Jurkat, Clone E6-1 (cell line): ENCODE measurements around the gene MPZL1. TPM values are rescaled to one million over a fixed set of nuclear protein-coding genes. Genes with fewer than 3 reads are reported as not detected.

Experiments used
- DNase-seq: peaks from one replicate; pipeline ENCODE4 v3.0.0-alpha.2; 2011; ENCODE audit warnings: low read depth, low spot score
- H3K4me3 ChIP-seq: 2 replicates; pipeline ENCODE4 v1.5.1; 2011; ENCODE audit warnings: mild to moderate bottlenecking, low read length, control low read depth, moderate library complexity
- polyA plus RNA-seq: library from polyadenylated mRNA; unstranded; fragments of >200 nt; gene quantifications from one replicate; pipeline ENCODE4 v1.2.1, GENCODE V29; 2012; ENCODE audit warnings: missing spikeins; ENCODE audit not compliant: insufficient read length, insufficient read depth

Gene MPZL1
- 43.0 TPM for polyA plus RNA-seq

- peak; percentile 91 for DNase-seq
- H3K4me3 ChIP-seq: peak within 1 kb of the TSS; percentile 78
Observed at GRCh38 chr1:167721617-167722151, at the start of gene MPZL1. MPZL1 (plus strand) TSS chr1:167721982; CDS start chr1:167722152, 170 bp downstream.

DNA sequence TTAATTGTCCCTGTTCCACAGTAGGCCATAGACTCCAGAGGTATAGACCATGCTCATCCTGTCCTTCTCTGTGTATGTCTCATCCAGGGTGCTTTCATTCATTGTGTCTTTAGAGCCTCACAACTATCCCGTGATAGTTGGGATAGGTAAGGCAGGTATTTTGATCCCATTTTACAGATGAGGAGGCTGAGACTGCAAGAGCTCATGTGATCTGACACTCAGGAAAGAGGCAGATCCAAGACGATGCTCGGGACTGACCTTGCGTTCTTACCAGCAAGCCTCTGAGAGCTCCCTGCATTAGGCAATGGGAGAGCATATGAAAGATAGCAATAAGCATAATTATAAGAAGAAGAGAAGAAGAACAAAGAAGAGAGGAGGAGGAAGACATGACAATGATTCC lies 49.0 kb upstream of the MPZL1 start:
- DNase-seq: no peak
- no peak overlapping the region for H3K4me3 ChIP-seq

- DNase-seq: no peak
- no peak overlapping the region for H3K4me3 ChIP-seq
Observed at GRCh38 chr1:167673265-167673664, 48.5 kb upstream of the MPZL1 start.

GRCh38 chr1:167674156-167674555 lies 47.6 kb upstream of the MPZL1 start:
- H3K4me3 ChIP-seq: no peak overlapping the region
- no peak for DNase-seq

DNA sequence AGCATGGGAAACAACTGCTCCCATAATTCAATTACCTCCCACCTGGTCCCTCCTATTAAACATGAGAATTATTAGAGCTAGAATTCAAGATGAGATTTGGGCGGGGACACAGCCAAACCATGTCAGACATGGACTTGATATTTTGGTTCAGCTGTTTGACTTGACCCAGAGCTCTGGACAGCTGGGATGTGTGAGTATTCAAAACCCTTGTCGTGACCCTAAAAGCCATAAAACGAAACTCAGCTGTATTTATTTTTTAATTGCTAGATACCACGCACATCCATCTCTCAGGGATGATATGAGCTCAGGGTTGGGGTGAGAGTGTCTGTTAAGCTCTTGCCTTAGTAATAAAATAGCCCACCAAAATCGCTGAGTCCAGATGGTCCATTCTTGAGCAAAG lies 46.3 kb upstream of the MPZL1 start:
- no peak for DNase-seq
- no peak overlapping the region for H3K4me3 ChIP-seq

DNA sequence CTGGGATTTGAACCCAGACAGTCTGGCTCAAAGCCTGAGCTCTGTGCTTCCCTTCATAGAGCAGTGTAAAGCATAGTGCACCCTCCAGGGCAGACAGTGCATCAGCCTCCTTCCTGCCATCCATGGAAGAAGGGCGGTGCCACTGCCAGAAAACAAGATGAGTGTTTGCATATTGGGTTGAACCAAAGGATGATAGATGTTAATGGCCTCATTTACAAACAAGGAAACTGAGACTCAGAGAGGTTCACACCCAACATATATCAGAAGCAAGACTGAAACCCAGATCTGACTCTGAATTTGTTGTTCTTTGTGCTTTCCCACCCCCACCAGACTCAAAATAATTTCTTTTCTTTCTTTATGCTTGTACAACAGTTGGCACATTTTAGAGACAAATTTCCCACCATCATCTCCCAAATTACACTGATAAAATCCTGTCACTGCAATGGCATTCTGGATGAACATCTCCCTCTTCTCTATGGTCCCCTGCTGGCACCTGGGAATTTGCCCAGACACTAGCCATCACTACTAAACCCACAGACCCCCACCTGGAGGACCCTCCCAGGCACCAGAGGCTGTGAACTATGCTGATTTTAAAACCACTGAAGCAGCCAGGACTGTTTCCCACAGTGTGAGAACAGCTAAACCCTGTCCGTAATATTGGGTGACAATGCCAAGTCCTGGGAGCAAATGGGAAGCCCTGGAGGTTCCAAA lies 45.4 kb upstream of the MPZL1 start:
- no peak overlapping the region for H3K4me3 ChIP-seq
- no peak for DNase-seq

- no peak for DNase-seq
- H3K4me3 ChIP-seq: no peak overlapping the region
Observed at GRCh38 chr1:167676916-167677848, 44.6 kb upstream of the MPZL1 start.

GRCh38 chr1:167678422-167678821 lies 43.4 kb upstream of the MPZL1 start:
- no peak for DNase-seq
- no peak overlapping the region for H3K4me3 ChIP-seq

- DNase-seq: no peak
- H3K4me3 ChIP-seq: no peak overlapping the region
Observed at GRCh38 chr1:167678838-167679237, 42.9 kb upstream of the MPZL1 start.

- H3K4me3 ChIP-seq: no peak overlapping the region
- DNase-seq: no peak
Observed at GRCh38 chr1:167679714-167680113, 42.1 kb upstream of the MPZL1 start.

DNA sequence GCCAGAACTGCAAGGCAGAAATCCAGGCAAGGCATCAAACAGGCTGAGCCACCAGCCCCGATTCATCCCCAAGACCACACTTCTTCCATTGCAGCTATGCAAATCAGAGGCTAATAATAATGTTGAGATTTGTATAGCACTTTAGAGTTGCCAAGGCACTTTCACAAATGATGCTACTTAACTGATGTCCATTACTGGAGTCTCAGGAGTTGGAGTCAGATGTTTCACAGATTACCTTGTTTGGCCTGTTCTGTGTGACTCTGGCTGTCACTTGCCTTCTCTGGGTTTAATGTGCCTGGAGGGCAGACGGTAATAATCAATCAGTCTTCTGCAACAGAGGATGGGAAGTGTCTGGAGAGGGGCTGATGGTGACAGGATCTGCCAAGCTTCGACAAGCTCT lies 40.8 kb upstream of the MPZL1 start:
- DNase-seq: no peak
- H3K4me3 ChIP-seq: no peak overlapping the region

DNA sequence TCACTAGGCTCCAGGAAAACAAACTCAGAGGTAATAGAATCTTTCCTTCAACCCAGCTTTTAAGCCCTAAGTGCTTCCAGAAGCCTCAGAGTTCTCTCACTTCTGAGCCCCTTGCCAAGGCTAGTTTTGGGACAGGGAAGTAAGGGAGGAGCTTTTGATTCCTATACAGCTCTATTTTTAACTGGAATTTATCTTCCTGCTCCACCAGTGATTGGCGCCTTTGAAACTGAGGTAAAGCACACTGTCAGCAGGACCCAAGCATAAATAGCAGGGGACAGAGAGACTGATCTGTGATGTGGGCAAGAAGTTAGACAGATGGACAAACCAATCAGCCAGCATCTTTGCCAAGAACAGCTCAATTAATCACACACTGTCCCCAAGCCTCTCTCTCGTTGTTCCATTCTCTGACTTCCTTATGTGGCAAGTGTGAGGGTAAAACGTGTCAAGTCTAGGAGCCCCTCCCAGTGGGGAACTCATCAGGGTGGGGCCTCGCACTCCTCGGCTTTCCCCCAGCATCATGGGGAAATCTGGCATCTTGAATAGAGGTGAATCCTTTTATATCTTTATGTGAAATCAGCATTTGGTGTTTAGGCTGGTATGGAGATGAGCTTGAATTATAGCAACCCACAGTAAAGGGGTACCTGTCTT lies 40.2 kb upstream of the MPZL1 start:
- no peak overlapping the region for H3K4me3 ChIP-seq
- DNase-seq: no peak

DNA sequence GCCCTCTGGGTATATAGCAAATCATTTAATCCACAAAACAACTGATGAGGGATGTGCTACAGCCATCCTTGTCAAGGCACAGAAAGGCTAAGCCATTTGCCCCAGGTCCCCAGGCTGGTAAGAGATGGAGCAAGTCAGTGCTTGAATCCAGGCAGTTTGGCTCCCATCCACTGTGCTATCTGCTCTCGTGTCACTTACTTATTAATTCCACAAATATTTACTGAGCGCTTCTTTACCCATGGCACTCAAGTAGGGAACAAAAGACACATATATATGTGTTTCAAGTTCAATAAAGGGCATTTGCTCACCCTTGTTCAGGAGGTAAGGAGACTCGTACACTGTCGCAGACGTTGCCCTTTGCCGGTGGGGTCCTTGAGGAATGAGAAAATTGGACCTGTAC lies 38.6 kb upstream of the MPZL1 start:
- no peak overlapping the region for H3K4me3 ChIP-seq
- no peak for DNase-seq

- DNase-seq: no peak
- H3K4me3 ChIP-seq: no peak overlapping the region
Observed at GRCh38 chr1:167683641-167684502, 37.9 kb upstream of the MPZL1 start.

GRCh38 chr1:167685844-167686243 lies 35.9 kb upstream of the MPZL1 start:
- DNase-seq: no peak
- H3K4me3 ChIP-seq: no peak overlapping the region

DNA sequence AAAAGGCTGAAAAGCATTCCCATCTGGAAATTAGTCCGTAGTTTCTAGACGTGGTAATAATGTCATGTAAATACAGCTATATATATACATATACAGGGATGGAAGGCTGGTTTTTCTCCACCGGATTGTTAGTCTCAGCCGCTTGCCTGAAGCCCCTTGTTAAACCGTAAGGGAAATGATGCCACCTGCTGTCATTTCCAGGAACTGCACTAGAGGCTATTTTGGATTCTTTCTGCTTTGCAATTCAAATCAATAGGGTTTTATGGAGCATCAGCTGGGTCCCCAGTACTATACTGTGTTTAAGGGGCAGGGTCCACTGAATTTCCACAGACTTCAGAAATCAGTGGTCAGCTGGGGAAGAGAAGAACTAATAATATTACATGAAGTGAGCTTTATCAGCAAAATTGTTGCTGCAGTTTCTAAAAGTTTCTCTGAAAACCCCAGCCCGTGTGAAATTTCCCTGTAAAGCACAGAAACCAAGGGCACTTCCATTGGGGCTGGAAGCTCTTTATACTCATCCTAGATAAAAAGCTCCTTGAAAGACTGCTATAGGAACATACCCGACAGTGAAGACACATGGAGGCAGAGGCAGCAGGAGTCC lies 33.8 kb upstream of the MPZL1 start:
- H3K4me3 ChIP-seq: no peak overlapping the region
- DNase-seq: peak; percentile 83

GRCh38 chr1:167689567-167689920 lies 32.2 kb upstream of the MPZL1 start:
- DNase-seq: no peak
- no peak overlapping the region for H3K4me3 ChIP-seq

DNA sequence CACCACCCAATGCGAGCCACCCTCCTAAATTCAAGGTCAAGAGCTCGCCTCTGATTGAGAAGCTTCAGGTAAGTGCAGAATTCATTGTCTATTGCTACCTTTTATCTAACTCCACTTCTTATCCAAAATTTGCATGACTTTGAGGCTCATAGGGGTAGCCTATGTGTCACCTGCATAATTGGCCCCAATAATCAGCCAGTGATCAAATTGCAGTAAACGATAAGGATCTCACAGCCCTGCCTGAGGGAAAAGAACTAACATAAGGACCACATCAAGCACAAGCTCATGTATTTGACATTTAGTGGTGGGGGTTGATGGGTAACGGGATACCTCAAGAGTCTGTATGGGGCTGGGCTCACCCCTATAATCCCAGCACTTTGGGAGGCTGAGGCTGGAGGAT lies 31.7 kb upstream of the MPZL1 start:
- no peak for DNase-seq
- no peak overlapping the region for H3K4me3 ChIP-seq
